Endothelial cell of umbilical vein (primary cell): Measurements from ENCODE around the gene INTS11.

Source experiments
- EZH2 ChIP-seq: IDR thresholded peaks from 2 replicates; pipeline ENCODE4 v1.6.1; 2012; ENCODE audit warnings: borderline replicate concordance, low read depth, mild to moderate bottlenecking, moderate library complexity, low read length, inconsistent platforms; ENCODE audit not compliant: severe bottlenecking
- FOS ChIP-seq: IDR thresholded peaks from 2 replicates; pipeline ENCODE4 v1.6.1; 2011; ENCODE audit warnings: mild to moderate bottlenecking, low read length, moderate library complexity, borderline replicate concordance; ENCODE audit not compliant: insufficient read depth
- POLR2A ChIP-seq: IDR thresholded peaks from 2 replicates; pipeline ENCODE4 v1.6.1; 2012; ENCODE audit warnings: low read depth, mild to moderate bottlenecking, control low read depth, low read length
- TF ChIP-seq, protein P1 (sequence below), 2 donors: IDR thresholded peaks; 1 replicate in 1 of 2; 2 replicates in 1 of 2; pipeline ENCODE4 v1.5.1; 2011; ENCODE audit warnings: low read length in 2 of 2, mild to moderate bottlenecking in 2 of 2, moderate library complexity in 2 of 2, control low read depth in 1 of 2, inconsistent platforms in 1 of 2, low read depth in 1 of 2; ENCODE audit not compliant: insufficient read depth in 1 of 2; ENCODE audit errors: extremely low read depth in 1 of 2

DNA sequence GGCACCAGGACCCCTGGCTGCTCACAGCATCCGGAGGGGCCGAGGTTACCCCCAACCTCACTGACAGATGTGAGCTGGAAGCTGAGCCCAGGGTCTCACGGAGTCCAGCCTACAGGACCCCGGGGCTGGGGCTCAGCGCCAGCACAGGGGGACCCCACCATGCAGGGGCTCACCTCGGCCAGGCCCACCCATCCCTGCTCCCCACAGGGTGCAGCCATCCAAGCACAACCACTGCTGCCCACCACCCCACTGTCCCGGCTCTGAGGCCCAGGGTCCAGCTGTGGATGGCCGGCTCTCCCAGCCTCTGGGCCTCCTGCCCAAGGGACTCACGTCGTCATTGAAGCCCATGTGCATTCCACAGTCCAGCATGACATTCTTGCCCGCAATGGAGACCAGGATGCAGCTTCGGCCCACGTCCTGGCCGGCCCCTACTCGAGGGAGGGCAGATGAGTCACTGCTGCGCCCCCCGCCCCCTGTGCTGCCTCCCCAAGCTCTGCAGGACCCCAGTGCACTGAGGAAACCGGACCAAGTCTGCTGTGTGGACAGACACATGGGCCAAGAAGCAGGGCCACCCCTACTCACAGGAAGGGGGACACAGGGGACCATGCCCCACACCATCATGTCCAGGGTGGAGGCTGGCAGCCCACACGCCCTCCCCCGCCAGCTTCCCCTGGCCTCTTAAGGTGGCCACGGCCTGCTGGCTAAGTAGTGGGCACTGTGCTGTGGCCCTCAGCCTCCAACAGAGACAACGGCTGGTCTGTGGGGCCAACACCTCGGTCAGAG is 3.6 kb downstream of the INTS11 start:
- TF ChIP-seq, protein P1, sequence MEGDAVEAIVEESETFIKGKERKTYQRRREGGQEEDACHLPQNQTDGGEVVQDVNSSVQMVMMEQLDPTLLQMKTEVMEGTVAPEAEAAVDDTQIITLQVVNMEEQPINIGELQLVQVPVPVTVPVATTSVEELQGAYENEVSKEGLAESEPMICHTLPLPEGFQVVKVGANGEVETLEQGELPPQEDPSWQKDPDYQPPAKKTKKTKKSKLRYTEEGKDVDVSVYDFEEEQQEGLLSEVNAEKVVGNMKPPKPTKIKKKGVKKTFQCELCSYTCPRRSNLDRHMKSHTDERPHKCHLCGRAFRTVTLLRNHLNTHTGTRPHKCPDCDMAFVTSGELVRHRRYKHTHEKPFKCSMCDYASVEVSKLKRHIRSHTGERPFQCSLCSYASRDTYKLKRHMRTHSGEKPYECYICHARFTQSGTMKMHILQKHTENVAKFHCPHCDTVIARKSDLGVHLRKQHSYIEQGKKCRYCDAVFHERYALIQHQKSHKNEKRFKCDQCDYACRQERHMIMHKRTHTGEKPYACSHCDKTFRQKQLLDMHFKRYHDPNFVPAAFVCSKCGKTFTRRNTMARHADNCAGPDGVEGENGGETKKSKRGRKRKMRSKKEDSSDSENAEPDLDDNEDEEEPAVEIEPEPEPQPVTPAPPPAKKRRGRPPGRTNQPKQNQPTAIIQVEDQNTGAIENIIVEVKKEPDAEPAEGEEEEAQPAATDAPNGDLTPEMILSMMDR (IDR thresholded peaks at IDR 0.05; ENCODE audit: extremely low read depth in 1 of 2, insufficient read depth in 1 of 2, low read depth in 1 of 2, low read length in 2 of 2), result no peak
- TF ChIP-seq POLR2A (no peak), EZH2 (no peak), FOS (no peak)
